ENCODE results near the gene MT1B. TPM values are rescaled to one million over a fixed set of nuclear protein-coding genes. Genes with fewer than 3 reads are reported as not detected.

The MT1B gene
- total and polyA plus RNA-seq, 2 of the 13 experiments (the other 11 are each of a cell fraction or from before 2014, with no cell fraction given) = 0.89 TPM; not detected in 1

GRCh38 chr16:56611281-56611833 is 40.3 kb upstream of the MT1B start (continued):
- TF ChIP-seq HIC2 (CRISPR knock-in tag; IDR thresholded peaks at IDR 0.05; ENCODE audit: low read depth) = peak; percentile 28
- TF ChIP-seq ZSCAN21 (CRISPR knock-in tag; IDR thresholded peaks at IDR 0.05; ENCODE audit: borderline replicate concordance) = no peak
- TF ChIP-seq HNF4A (CRISPR knock-in tag; IDR thresholded peaks at IDR 0.05) = 0 out of 2 replicates have a peak, but pooled peaks have one; percentile 10
- TF ChIP-seq CCDC6 (CRISPR knock-in tag; IDR thresholded peaks at IDR 0.05) = no peak
- TF ChIP-seq ZNF292 (CRISPR knock-in tag; IDR thresholded peaks at IDR 0.05; ENCODE audit: borderline replicate concordance, low read depth) = peak; percentile 65; the same call in 1 of the 2 replicates
- peak; percentile 48 for TF ChIP-seq ARID5B (CRISPR knock-in tag; IDR thresholded peaks at IDR 0.05)
- TF ChIP-seq ZMYM3 (CRISPR knock-in tag; IDR thresholded peaks at IDR 0.05) = peak; percentile 91
- TF ChIP-seq HMG20A (CRISPR knock-in tag; IDR thresholded peaks at IDR 0.05; ENCODE audit: borderline replicate concordance) = peak; percentile 60; the same call in 1 of the 2 replicates
- TF ChIP-seq RCOR2 (CRISPR knock-in tag; IDR thresholded peaks at IDR 0.05) = peak; percentile 54; the same call in 1 of the 2 replicates
